ENCODE measurements around the gene KCTD1. TPM values are rescaled to one million over a fixed set of nuclear protein-coding genes. Genes with fewer than 3 reads are reported as not detected.

KCTD1 gene
- total and polyA plus RNA-seq, 2 of the 4 experiments (the other 2 are of a cell fraction), result 5.0 to 5.8 TPM

DNA sequence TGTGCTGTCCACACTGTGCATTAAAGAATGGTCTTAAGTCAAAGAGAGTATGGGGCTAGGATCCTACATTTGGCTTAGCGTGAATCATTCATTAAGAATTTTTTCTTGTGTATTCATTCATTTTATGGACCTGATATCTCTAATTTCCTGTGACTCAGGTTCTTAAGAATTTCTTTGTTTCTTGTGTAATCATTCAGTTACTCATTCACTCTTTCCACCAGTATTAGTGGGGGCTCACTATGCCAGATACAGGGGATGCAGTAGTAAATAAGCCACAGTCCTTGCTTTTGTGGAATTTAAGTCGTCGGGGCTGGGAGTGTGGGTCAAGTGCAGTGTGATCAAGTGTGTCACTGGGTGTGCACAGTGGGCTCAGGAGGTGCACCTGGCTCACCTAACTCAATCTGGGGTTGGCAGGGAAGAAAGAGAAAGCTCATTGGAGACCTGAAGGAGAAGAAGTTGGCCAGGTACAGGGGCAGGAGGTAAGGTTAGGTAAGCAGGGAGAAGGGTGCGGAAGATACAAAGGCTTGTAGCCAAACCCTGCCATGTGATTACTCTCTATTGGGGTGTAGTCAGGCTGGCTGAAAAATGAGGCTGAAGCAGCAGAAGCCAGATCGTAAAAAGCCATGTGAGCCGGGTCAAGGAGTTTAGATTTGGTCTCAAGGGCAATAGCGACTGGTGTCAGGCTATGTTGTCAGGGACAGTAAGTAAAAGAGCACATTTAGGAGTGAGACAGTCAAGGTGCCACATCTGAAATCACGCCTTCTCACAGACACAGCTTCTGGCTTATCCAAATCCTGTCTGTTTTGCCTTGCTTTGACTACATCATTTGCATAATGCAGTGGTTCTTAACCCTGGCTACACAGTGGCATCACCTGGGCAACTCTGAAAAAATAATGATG lies 67.2 kb downstream of the KCTD1 start:
- H3K4me1 ChIP-seq (ENCODE audit: control insufficient read depth, insufficient read depth, low read length), result peaks cover 18% of the 10 kb centered on the region
- DNase-seq, result peak; percentile 96
- H3K56ac ChIP-seq (ENCODE audit: extremely low read depth, insufficient read depth, low read length), result peak overlapping the region; percentile 60
- intact Hi-C loops (cut with micrococcal nuclease), result loop anchor here (2.0 kb wide), 1 partner anchor 68 kb away; the partner anchor contains the start of gene KCTD1
- H2AK9ac ChIP-seq (replicated peaks; ENCODE audit: low read depth, low read length, poor library complexity), result peak overlapping the region; percentile 86
- POLR2A ChIA-PET (ENCODE audit: unreplicated experiment), result no interaction called here
- H3K23ac ChIP-seq (ENCODE audit: low read depth, low read length), result peak overlapping the region; percentile 72
- WGBS, 2 experiments (ENCODE audit: extremely low coverage in 2 of 2, insufficient read length in 1 of 2), result 100% methylated on average over 1 of the region's 8 CpGs; no CpG with 5 or more reads in 1 of the 2 experiments
- peak overlapping the region; percentile 98 for H3K14ac ChIP-seq (replicated peaks; ENCODE audit: low read depth, low read length)
- H3K9me3 ChIP-seq (ENCODE audit: control insufficient read depth, insufficient read depth, low read length), result no peaks in the 10 kb centered on the region
- H3K4me3 ChIP-seq (ENCODE audit: insufficient read depth, low read depth, low read length), result no peak overlapping the region
- H3K27me3 ChIP-seq (ENCODE audit: control insufficient read depth, insufficient read depth, low read length), result no peaks in the 10 kb centered on the region
- no TSS peak for BruUV-seq (replicated peaks)
- dilution Hi-C loops (cut with HindIII; ENCODE audit: low sequenced_read_pairs, unreplicated experiment), result no loop called here
- H3K79me1 ChIP-seq (ENCODE audit: low read depth in 1 of 2, low read length in 2 of 2), result peaks cover 0 to 6% of the 10 kb centered on the region in 2 experiments; a peak in 1 of 4 replicates
- TF ChIP-seq POLR2A (IDR thresholded peaks at IDR 0.05; ENCODE audit: low read depth, low read length), result no peak; the same call in 1 of the 2 replicates
- no peak for TF ChIP-seq NFE2L2 (IDR thresholded peaks at IDR 0.05; ENCODE audit: low read depth, low read length)
- peak; percentile 93 for TF ChIP-seq FOS (IDR thresholded peaks at IDR 0.05; ENCODE audit: low read depth, low read length)
- TF ChIP-seq CEBPB (IDR thresholded peaks at IDR 0.05; ENCODE audit: low read depth, low read length), result peak; percentile 92
- TF ChIP-seq MAZ (IDR thresholded peaks at IDR 0.05; ENCODE audit: borderline replicate concordance, low read depth, low read length), result peak; percentile 58; the same call in 1 of the 2 replicates
- TF ChIP-seq, protein P1, sequence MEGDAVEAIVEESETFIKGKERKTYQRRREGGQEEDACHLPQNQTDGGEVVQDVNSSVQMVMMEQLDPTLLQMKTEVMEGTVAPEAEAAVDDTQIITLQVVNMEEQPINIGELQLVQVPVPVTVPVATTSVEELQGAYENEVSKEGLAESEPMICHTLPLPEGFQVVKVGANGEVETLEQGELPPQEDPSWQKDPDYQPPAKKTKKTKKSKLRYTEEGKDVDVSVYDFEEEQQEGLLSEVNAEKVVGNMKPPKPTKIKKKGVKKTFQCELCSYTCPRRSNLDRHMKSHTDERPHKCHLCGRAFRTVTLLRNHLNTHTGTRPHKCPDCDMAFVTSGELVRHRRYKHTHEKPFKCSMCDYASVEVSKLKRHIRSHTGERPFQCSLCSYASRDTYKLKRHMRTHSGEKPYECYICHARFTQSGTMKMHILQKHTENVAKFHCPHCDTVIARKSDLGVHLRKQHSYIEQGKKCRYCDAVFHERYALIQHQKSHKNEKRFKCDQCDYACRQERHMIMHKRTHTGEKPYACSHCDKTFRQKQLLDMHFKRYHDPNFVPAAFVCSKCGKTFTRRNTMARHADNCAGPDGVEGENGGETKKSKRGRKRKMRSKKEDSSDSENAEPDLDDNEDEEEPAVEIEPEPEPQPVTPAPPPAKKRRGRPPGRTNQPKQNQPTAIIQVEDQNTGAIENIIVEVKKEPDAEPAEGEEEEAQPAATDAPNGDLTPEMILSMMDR (conservative IDR thresholded peaks at IDR 0.05; ENCODE audit: low read depth, low read length), result no peak
- no peak for TF ChIP-seq SMC3 (IDR thresholded peaks at IDR 0.05; ENCODE audit: low read depth, low read length)
- 0 out of 2 replicates have a peak, but pooled peaks have one; percentile 2 for TF ChIP-seq RAD21 (IDR thresholded peaks at IDR 0.05; ENCODE audit: low read length)
- peak overlapping the region; percentile 63 for H4K5ac ChIP-seq (ENCODE audit: low read depth, low read length)
- H2AK5ac ChIP-seq (ENCODE audit: low read depth, low read length), result peak overlapping the region; percentile 98
- H3K4me2 ChIP-seq (ENCODE audit: low read depth, low read length), result peak overlapping the region; percentile 51
- H3K9me1 ChIP-seq (ENCODE audit: insufficient read depth, low read length), result peaks cover 12% of the 10 kb centered on the region
- H3K27ac ChIP-seq (ENCODE audit: insufficient read depth, low read length), result peak overlapping the region; percentile 82
- CTCF ChIA-PET, result interaction anchor here (0.9 to 1.5 kb wide), 2 partner anchors 11 to 12 kb away, joined by 3 to 4 read pairs; no protein-coding TSS in a partner anchor
- H2BK15ac ChIP-seq (ENCODE audit: low read depth, low read length), result peak overlapping the region; percentile 96
- peak overlapping the region; percentile 81 for H2BK5ac ChIP-seq (ENCODE audit: low read depth, low read length, poor library complexity, severe bottlenecking)
- in situ Hi-C loops (cut with MboI; ENCODE audit: low sequenced_read_pairs), result loop anchor here (10.0 kb wide), 1 partner anchor 64 kb away; the partner anchor contains the start of gene KCTD1
- no peaks in the 10 kb centered on the region for H3K36me3 ChIP-seq (ENCODE audit: control insufficient read depth, insufficient read depth, low read length)
- peak overlapping the region; percentile 99 for H2BK120ac ChIP-seq (ENCODE audit: low read depth, low read length)
- peak overlapping the region; percentile 97 for H2BK20ac ChIP-seq (ENCODE audit: low read depth, low read length)
- H4K20me1 ChIP-seq (ENCODE audit: insufficient read depth, low read length), result no peaks in the 10 kb centered on the region
- H3K18ac ChIP-seq (ENCODE audit: low read depth, low read length), result peak overlapping the region; percentile 66
- peak overlapping the region; percentile 84 for H2AFZ ChIP-seq (replicated peaks; ENCODE audit: low read length, poor library complexity)
- peak overlapping the region; percentile 94 for H3K4ac ChIP-seq (ENCODE audit: low read depth, low read length)
- peak overlapping the region; percentile 87 for H4K91ac ChIP-seq (ENCODE audit: insufficient read depth, low read depth, low read length)
- peak; percentile 87 for ATAC-seq (ENCODE audit: low read depth)
- no peak overlapping the region; the same call in 1 of the 2 replicates for H3K9ac ChIP-seq (ENCODE audit: low read depth, low read length)
- peak overlapping the region; percentile 85 to 93 for H4K8ac ChIP-seq (ENCODE audit: low read depth in 2 of 2, low read length in 2 of 2)
